ENCODE data around the gene PNLIPRP2. TPM values are rescaled to one million over a fixed set of nuclear protein-coding genes. Genes with fewer than 3 reads are reported as not detected.

PNLIPRP2 gene
- total and polyA plus RNA-seq, 2 of the 8 experiments (the other 6 are each of a cell fraction or from before 2014, with no cell fraction given), result 0.11 TPM; not detected in 1

GRCh38 chr10:116590590-116591444 is 29.9 kb upstream of the PNLIPRP2 start, which contains the start of gene PNLIPRP1:
Gene PNLIPRP1, plus strand, starts transcription at chr10:116590959. Its CDS starts 171 bp downstream, at chr10:116591130.
- no peaks in the 10 kb centered on the region for H3K79me1 ChIP-seq (ENCODE audit: low read depth, low read length)
- no peaks in the 10 kb centered on the region for H3K4me1 ChIP-seq (replicated peaks in 1 of 4; ENCODE audit: control insufficient read depth in 3 of 4, insufficient read depth in 4 of 4, low read length in 3 of 4)
- no peak within 1 kb of the TSS for H3K4me2 ChIP-seq (ENCODE audit: insufficient read depth in 1 of 2, low read depth in 2 of 2, low read length in 2 of 2)
- H3K79me2 ChIP-seq (ENCODE audit: control insufficient read depth in 1 of 2, insufficient read depth in 2 of 2, low read length in 2 of 2), result no peaks in the 10 kb centered on the region
- H4K91ac ChIP-seq (replicated peaks; ENCODE audit: insufficient read length, low read length), result no peak within 1 kb of the TSS
- H3K18ac ChIP-seq (ENCODE audit: extremely low read depth, low read length), result no peak within 1 kb of the TSS
- POLR2A ChIA-PET (ENCODE audit: partially characterized antibody), result no interaction called here
- no peak within 1 kb of the TSS for H3K56ac ChIP-seq (replicated peaks; ENCODE audit: insufficient read length, low read depth, low read length)
- H3K27me3 ChIP-seq (replicated peaks in 1 of 4; ENCODE audit: control insufficient read depth in 3 of 4, extremely low read depth in 1 of 4, insufficient read depth in 3 of 4, low read length in 3 of 4), result no peaks in the 10 kb centered on the region
- no peak within 1 kb of the TSS; the same call in 1 of the 2 replicates for H4K8ac ChIP-seq (ENCODE audit: extremely low read depth, insufficient read depth, low read length)
- H2BK120ac ChIP-seq (replicated peaks; ENCODE audit: low read depth, low read length), result no peak within 1 kb of the TSS
- no peak within 1 kb of the TSS for H3K4me3 ChIP-seq (ENCODE audit: extremely low read depth in 1 of 4, insufficient read depth in 2 of 4, low read depth in 3 of 4, low read length in 4 of 4)
- no peak within 1 kb of the TSS for H2BK15ac ChIP-seq (ENCODE audit: low read length)
- no peak within 1 kb of the TSS for H3K4ac ChIP-seq (replicated peaks; ENCODE audit: insufficient read length, low read depth, low read length)
- DNase-seq (ENCODE audit: low read depth in 1 of 2, low spot score in 2 of 2), result no peak
- 0 out of 4 replicates have a peak, but pooled peaks cover 0 to 2% of the 10 kb centered on the region in 2 experiments for H3K9me3 ChIP-seq (ENCODE audit: insufficient read depth in 2 of 2, low read depth in 1 of 2, low read length in 1 of 2)
- H2AK5ac ChIP-seq (ENCODE audit: low read depth, low read length), result no peak within 1 kb of the TSS
- WGBS, 2 experiments (ENCODE audit: extremely low coverage in 1 of 2, insufficient coverage in 1 of 2, insufficient read length in 1 of 2, insufficient replicate concordance in 2 of 2, low coverage in 1 of 2, low lambda C conversion rate in 2 of 2, missing lambda C conversion rate in 1 of 2), result 92% methylated on average over 9 of the region's 9 CpGs; no CpG with 5 or more reads in 1 of the 2 experiments
- no peak within 1 kb of the TSS for H2BK12ac ChIP-seq (ENCODE audit: low read depth, low read length)
- H3K9ac ChIP-seq (replicated peaks in 1 of 4; ENCODE audit: extremely low read depth in 1 of 4, low read depth in 3 of 4, low read length in 3 of 4), result no peak within 1 kb of the TSS
- CTCF ChIA-PET (ENCODE audit: partially characterized antibody), result interaction anchor here (0.6 to 1.0 kb wide), 4 partner anchors 37 to 196 kb away, joined by 3 read pairs; no protein-coding TSS in a partner anchor
- no peak within 1 kb of the TSS for H4K5ac ChIP-seq (ENCODE audit: insufficient read length, low read depth, low read length)
- H3K27ac ChIP-seq (ENCODE audit: low read depth, low read length), result no peak within 1 kb of the TSS
- H2AFZ ChIP-seq (ENCODE audit: low read length), result no peak within 1 kb of the TSS
- no peaks in the 10 kb centered on the region for H3K23me2 ChIP-seq (ENCODE audit: low read depth, low read length)
- no peaks in the 10 kb centered on the region for H3K36me3 ChIP-seq (ENCODE audit: control insufficient read depth in 2 of 4, insufficient read depth in 4 of 4, low read length in 3 of 4)
- H2BK5ac ChIP-seq (ENCODE audit: low read depth, low read length), result no peak within 1 kb of the TSS
- H3K14ac ChIP-seq (ENCODE audit: insufficient read length), result no peak within 1 kb of the TSS
- no peak for FAIRE-seq
- no peak within 1 kb of the TSS for H2BK20ac ChIP-seq (ENCODE audit: low read length)
- no peak within 1 kb of the TSS for H3K23ac ChIP-seq (ENCODE audit: insufficient read length)
- no peaks in the 10 kb centered on the region for H4K20me1 ChIP-seq (replicated peaks in 1 of 2; ENCODE audit: control insufficient read depth in 1 of 2, insufficient read depth in 2 of 2, low read length in 2 of 2)
- TF ChIP-seq ASH2L (IDR thresholded peaks at IDR 0.05; ENCODE audit: low read length) (no peak), USF2 (IDR thresholded peaks at IDR 0.05; ENCODE audit: low read length) (no peak), POLR2A (IDR thresholded peaks at IDR 0.05; ENCODE audit: control extremely low read depth in 1 of 2, low read depth in 2 of 2, low read length in 2 of 2) (no peak)
